Transverse colon (tissue), 4 donors: ENCODE results near the gene WASF2. TPM values are rescaled to one million over a fixed set of nuclear protein-coding genes. Genes with fewer than 3 reads are reported as not detected.
A peak's percentile ranks its signal among the peaks of the same experiment; 100 is the strongest.
"Not testable (repeated sequence)": the region's sequence is repeated elsewhere in the genome, so short reads cannot be mapped to it uniquely, and the experiment has no call there.

Experiments used
- DNase-seq: peaks from one replicate; pipeline ENCODE4 v3.0.0-alpha.2; 2019
- H3K27ac ChIP-seq, 4 donors: fragments of 200-600 bp; sonication (generic); 2 replicates each; pipeline ENCODE4 v1.5.1; 2016 to 2018; ENCODE audit warnings: inconsistent platforms in 4 of 4
- H3K27me3 ChIP-seq: fragments of 200-600 bp; sonication (generic); 2 replicates; pipeline ENCODE4 v1.5.1; 2017; ENCODE audit warnings: inconsistent platforms
- H3K36me3 ChIP-seq, 4 donors: fragments of 200-600 bp; sonication (generic); 2 replicates each; pipeline ENCODE4 v1.5.1; 2017 to 2019; ENCODE audit warnings: inconsistent platforms in 4 of 4
- H3K4me1 ChIP-seq, 4 donors: fragments of 200-600 bp; sonication (generic); 2 replicates each; pipeline ENCODE4 v1.5.1; 2017 to 2020; ENCODE audit warnings: inconsistent platforms in 4 of 4
- H3K4me3 ChIP-seq, 4 donors: fragments of 200-600 bp; sonication (generic); 1 replicate in 1 of 4; 2 replicates in 3 of 4; pipeline versions ENCODE4 v1.5.1 to v1.6.1; 2017 to 2019; ENCODE audit warnings: inconsistent platforms in 4 of 4
- H3K9me3 ChIP-seq, 2 donors: fragments of 200-600 bp; sonication (generic); 2 replicates each; pipeline ENCODE4 v1.5.1; 2017 to 2019; ENCODE audit warnings: inconsistent platforms in 2 of 2
- CTCF ChIP-seq, 5 experiments: fragments of 200-600 bp in 3 of 5; fragments of 450-650 bp in 2 of 5; sonication (generic) in 3 of 5; IDR thresholded peaks; 1 replicate in 2 of 5; 2 replicates in 3 of 5; pipeline ENCODE4 v1.5.1; 2016 to 2017; ENCODE audit warnings: antibody characterized with exemption in 5 of 5, inconsistent platforms in 3 of 5, mild to moderate bottlenecking in 2 of 5, moderate library complexity in 1 of 5
- EP300 ChIP-seq: sonication (generic); formaldehyde crosslinking; IDR thresholded peaks from one replicate; pipeline ENCODE4 v1.6.1; 2017; ENCODE audit warnings: antibody characterized with exemption, low read depth
- POLR2A ChIP-seq: fragments of 450-650 bp; IDR thresholded peaks from one replicate; pipeline ENCODE4 v1.6.1; 2016; ENCODE audit warnings: antibody characterized with exemption, mild to moderate bottlenecking, moderate library complexity
- POLR2AphosphoS5 ChIP-seq, 3 donors: sonication (generic); formaldehyde crosslinking; IDR thresholded peaks; one replicate each; pipeline ENCODE4 v1.6.1; 2016; ENCODE audit warnings: antibody characterized with exemption in 3 of 3
- WGBS, 2 donors: methylation state at CpG; one replicate each; pipeline ENCODE4 v1.1.5; 2018; ENCODE audit warnings: low coverage in 1 of 2; 5-methylcytosine and 5-hydroxymethylcytosine counted together
- in situ Hi-C, 4 donors: fragments of 200-750 bp; cut with MboI; loops; one replicate each; pipeline versions ENCODE4 v1.15.0 to v1.15.1; 2017; ENCODE audit warnings: low sequenced_read_pairs in 3 of 4, low pct_ligation_motif_present in 1 of 4, low pct_unique_long_range_greater_than_20kb in 1 of 4
- intact Hi-C: fragments of 100-400 bp; cut with DNase I; formaldehyde crosslinking; loops from one replicate; pipeline ENCODE4 v1.15.1; 2023; ENCODE audit warnings: low total_unique reads
- total RNA-seq, 4 donors: library from RNA; depleted of rRNA; stranded (reverse); fragments of >200 nt; gene quantifications; one replicate each; pipeline ENCODE4 v1.1.0, GENCODE V29; 2016

The WASF2 gene
- total RNA-seq, 4 donors from 2014 or later, result 34.6 to 114 (median 60.9) TPM

GRCh38 chr1:27471477-27471876 is 18.5 kb downstream of the WASF2 start:
- Histone ChIP-seq H3K27ac (no peak overlapping the region), H3K4me1 (peaks cover 22 to 72% (median 40%) of the 10 kb centered on the region in 4 donors), H3K36me3 (peaks cover 0 to 3% (median 0%) of the 10 kb centered on the region in 4 donors), H3K9me3 (no peaks in the 10 kb centered on the region), H3K4me3 (no peak overlapping the region), H3K27me3 (no peaks in the 10 kb centered on the region)
- DNase-seq, result no peak
- 94 to 100% methylated on average over 3 of the region's 3 CpGs for WGBS, 2 donors
- intact Hi-C loops, result no loop called here
- in situ Hi-C loops, result no loop called here
- TF ChIP-seq POLR2AphosphoS5 (IDR thresholded peaks at IDR 0.05), result no peak
- no peak for TF ChIP-seq POLR2A
- TF ChIP-seq EP300, result no peak
- no peak for TF ChIP-seq CTCF (IDR thresholded peaks at IDR 0.05)

GRCh38 chr1:27469334-27469733 is 20.6 kb downstream of the WASF2 start:
- H3K4me1 ChIP-seq, result peaks cover 10 to 64% (median 33%) of the 10 kb centered on the region in 4 donors

GRCh38 chr1:27468378-27468777 is 21.6 kb downstream of the WASF2 start:
- in situ Hi-C loops, H3K27me3 ChIP-seq, H3K9me3 ChIP-seq, intact Hi-C loops, H3K36me3 ChIP-seq, H3K4me3 ChIP-seq, DNase-seq: not testable (repeated sequence)
- Histone ChIP-seq H3K27ac (peak overlapping the region in 1 of 4 donors; percentile 13), H3K4me1 (peaks cover 4 to 62% (median 30%) of the 10 kb centered on the region in 4 donors)
- WGBS, 2 donors, result 86 to 90% methylated on average over 15 of the region's 15 CpGs

More at GRCh38 chr1:27469334-27469733, 20.6 kb downstream of the WASF2 start:
- 75 to 81% methylated on average over 5 to 6 of the region's 6 CpGs for WGBS, 2 donors
- peaks cover 0 to 7% (median 0%) of the 10 kb centered on the region in 4 donors for H3K36me3 ChIP-seq
- H3K27ac ChIP-seq, result no peak overlapping the region
- no peak overlapping the region for H3K4me3 ChIP-seq
- no peak for TF ChIP-seq CTCF (IDR thresholded peaks at IDR 0.05)
- TF ChIP-seq EP300, result no peak
- no peak for TF ChIP-seq POLR2AphosphoS5 (IDR thresholded peaks at IDR 0.05)
- TF ChIP-seq POLR2A, result no peak
- H3K27me3 ChIP-seq, result no peaks in the 10 kb centered on the region
- in situ Hi-C loops (no loop called here), intact Hi-C loops (no loop called here)
- DNase-seq, result no peak
- no peaks in the 10 kb centered on the region for H3K9me3 ChIP-seq

GRCh38 chr1:27464926-27465647 is 24.9 kb downstream of the WASF2 start:
- Histone ChIP-seq H3K4me1 (peaks cover 12 to 42% (median 19%) of the 10 kb centered on the region in 4 donors), H3K27me3 (no peaks in the 10 kb centered on the region), H3K27ac (peak overlapping the region in 1 of 4 donors; percentile 17), H3K4me3 (no peak overlapping the region), H3K36me3 (peaks cover 0 to 7% (median 0%) of the 10 kb centered on the region in 4 donors), H3K9me3 (no peaks in the 10 kb centered on the region)
- no peak for DNase-seq
- intact Hi-C loops, result no loop called here
- TF ChIP-seq POLR2A, result no peak
- no peak for TF ChIP-seq EP300
- no peak for TF ChIP-seq CTCF (IDR thresholded peaks at IDR 0.05)
- TF ChIP-seq POLR2AphosphoS5 (IDR thresholded peaks at IDR 0.05), result no peak
- in situ Hi-C loops, result no loop called here
- 71 to 80% methylated on average over 4 of the region's 4 CpGs for WGBS, 2 donors

GRCh38 chr1:27463916-27464315 is 26.1 kb downstream of the WASF2 start:
- intact Hi-C loops, DNase-seq, H3K4me3 ChIP-seq, H3K27me3 ChIP-seq, H3K9me3 ChIP-seq, in situ Hi-C loops, H3K36me3 ChIP-seq: not testable (repeated sequence)
- Histone ChIP-seq H3K4me1 (peaks cover 14 to 50% (median 21%) of the 10 kb centered on the region in 4 donors), H3K27ac (peak overlapping the region in 1 of 4 donors; percentile 17)
- 74 to 93% methylated on average over 3 to 6 of the region's 6 CpGs for WGBS, 2 donors

GRCh38 chr1:27458521-27458920 is 31.4 kb downstream of the WASF2 start:
- intact Hi-C loops, DNase-seq, H3K27ac ChIP-seq, in situ Hi-C loops, H3K4me3 ChIP-seq, H3K9me3 ChIP-seq, H3K36me3 ChIP-seq, H3K27me3 ChIP-seq: not testable (repeated sequence)
- 88% methylated on average over 10 of the region's 10 CpGs; no CpG with 5 or more reads in 1 of the 2 donors for WGBS, 2 donors
- peaks cover 5 to 29% (median 12%) of the 10 kb centered on the region in 4 donors for H3K4me1 ChIP-seq
